Measurements from ENCODE around the gene CTNNA3.

CTNNA3 gene

GRCh38 chr10:66538908-66539307 lies 1157.1 kb downstream of the CTNNA3 start:
- DNase-seq (ENCODE audit: low read depth in 2 of 2) = no peak

GRCh38 chr10:66538371-66538770 lies 1157.6 kb downstream of the CTNNA3 start:
- no peak for DNase-seq (ENCODE audit: low read depth in 2 of 2)

GRCh38 chr10:66537186-66537585 lies 1158.8 kb downstream of the CTNNA3 start:
- DNase-seq (ENCODE audit: low read depth in 2 of 2) = no peak

GRCh38 chr10:66535439-66535838 lies 1160.6 kb downstream of the CTNNA3 start:
- no peak for DNase-seq (ENCODE audit: low read depth in 2 of 2)

GRCh38 chr10:66534866-66535265 lies 1161.1 kb downstream of the CTNNA3 start:
- no peak for DNase-seq (ENCODE audit: low read depth in 2 of 2)

- DNase-seq (ENCODE audit: low read depth in 2 of 2) = no peak
These were observed 1174.5 kb downstream of the CTNNA3 start for GRCh38 chr10:66521506-66521905.

- DNase-seq (ENCODE audit: low read depth in 2 of 2) = no peak
These were observed 1176.4 kb downstream of the CTNNA3 start for GRCh38 chr10:66519616-66520015.

GRCh38 chr10:66514666-66515065 lies 1181.3 kb downstream of the CTNNA3 start:
- no peak for DNase-seq (ENCODE audit: low read depth in 2 of 2)

GRCh38 chr10:66513504-66513903 lies 1182.5 kb downstream of the CTNNA3 start:
- no peak for DNase-seq (ENCODE audit: low read depth in 2 of 2)

- DNase-seq (ENCODE audit: low read depth in 2 of 2) = no peak
These were observed 1190.9 kb downstream of the CTNNA3 start for GRCh38 chr10:66505003-66505657.

GRCh38 chr10:66501356-66501755 lies 1194.6 kb downstream of the CTNNA3 start:
- DNase-seq (ENCODE audit: low read depth in 2 of 2) = no peak

- no peak for DNase-seq (ENCODE audit: low read depth in 2 of 2)
These were observed 1212.0 kb downstream of the CTNNA3 start for GRCh38 chr10:66483966-66484365.

GRCh38 chr10:66472156-66472555 lies 1223.8 kb downstream of the CTNNA3 start:
- no peak for DNase-seq (ENCODE audit: low read depth in 2 of 2)

- no peak for DNase-seq (ENCODE audit: low read depth in 2 of 2)
These were observed 1229.0 kb downstream of the CTNNA3 start for GRCh38 chr10:66467042-66467441.

- DNase-seq (ENCODE audit: low read depth in 2 of 2) = no peak
These were observed 1229.4 kb downstream of the CTNNA3 start for GRCh38 chr10:66466622-66467021.

- no peak for DNase-seq (ENCODE audit: low read depth in 2 of 2)
These were observed 1232.4 kb downstream of the CTNNA3 start for GRCh38 chr10:66463611-66464010.

- DNase-seq (ENCODE audit: low read depth in 2 of 2) = no peak
These were observed 1238.4 kb downstream of the CTNNA3 start for GRCh38 chr10:66457629-66458028.

- DNase-seq (ENCODE audit: low read depth in 2 of 2) = no peak
These were observed 1240.7 kb downstream of the CTNNA3 start for GRCh38 chr10:66455304-66455703.

- DNase-seq (ENCODE audit: low read depth in 2 of 2) = no peak
These were observed 1255.4 kb downstream of the CTNNA3 start for GRCh38 chr10:66440568-66440967.

GRCh38 chr10:66414943-66415342 lies 1281.1 kb downstream of the CTNNA3 start:
- no peak for DNase-seq (ENCODE audit: low read depth in 2 of 2)

GRCh38 chr10:66405566-66405965 lies 1290.4 kb downstream of the CTNNA3 start:
- no peak for DNase-seq (ENCODE audit: low read depth in 2 of 2)

GRCh38 chr10:66398669-66399068 lies 1297.3 kb downstream of the CTNNA3 start:
- DNase-seq (ENCODE audit: low read depth in 2 of 2) = no peak

- no peak for DNase-seq (ENCODE audit: low read depth in 2 of 2)
These were observed 1301.5 kb downstream of the CTNNA3 start for GRCh38 chr10:66394342-66395063.

- DNase-seq (ENCODE audit: low read depth in 2 of 2) = no peak
These were observed 1305.1 kb downstream of the CTNNA3 start for GRCh38 chr10:66390926-66391325.
